Endothelial cell of umbilical vein (primary cell): Measurements from ENCODE around the gene LRRK1.

Experiments used
- CTCF ChIP-seq, 2 donors: IDR thresholded peaks; 1 replicate in 1 of 2; 2 replicates in 1 of 2; pipeline ENCODE4 v1.5.1; 2011; ENCODE audit warnings: low read length in 2 of 2, mild to moderate bottlenecking in 2 of 2, moderate library complexity in 2 of 2, control low read depth in 1 of 2, inconsistent platforms in 1 of 2, low read depth in 1 of 2; ENCODE audit not compliant: insufficient read depth in 1 of 2; ENCODE audit errors: extremely low read depth in 1 of 2
- EZH2 ChIP-seq: IDR thresholded peaks from 2 replicates; pipeline ENCODE4 v1.6.1; 2012; ENCODE audit warnings: borderline replicate concordance, low read depth, mild to moderate bottlenecking, moderate library complexity, low read length, inconsistent platforms; ENCODE audit not compliant: severe bottlenecking
- JUN ChIP-seq: IDR thresholded peaks from 2 replicates; pipeline ENCODE4 v1.6.1; 2011; ENCODE audit warnings: borderline replicate concordance, low read depth; ENCODE audit not compliant: insufficient read length, insufficient read depth
- MAX ChIP-seq: IDR thresholded peaks from 2 replicates; pipeline ENCODE4 v1.6.1; 2011; ENCODE audit not compliant: insufficient read depth, insufficient read length
- POLR2A ChIP-seq: IDR thresholded peaks from 2 replicates; pipeline ENCODE4 v1.6.1; 2012; ENCODE audit warnings: low read depth, mild to moderate bottlenecking, control low read depth, low read length
- POLR2AphosphoS5 ChIP-seq: IDR thresholded peaks from 2 replicates; pipeline ENCODE4 v1.6.1; 2012; ENCODE audit warnings: low read depth, mild to moderate bottlenecking, control low read depth, low read length, moderate library complexity; ENCODE audit not compliant: insufficient read depth

GRCh38 chr15:100893964-100894295 lies 25.2 kb upstream of the LRRK1 start:
- TF ChIP-seq POLR2A (no peak), POLR2AphosphoS5 (no peak), CTCF (IDR thresholded peaks at IDR 0.05; ENCODE audit: extremely low read depth in 1 of 2, insufficient read depth in 1 of 2, low read depth in 1 of 2, low read length in 2 of 2) (no peak), JUN (no peak), EZH2 (no peak), MAX (no peak)
